ENCODE data around the gene HBE1.

HBE1 gene

GRCh38 chr11:5272395-5273017 is 2.8 kb upstream of the HBE1 start:
- H4K8ac ChIP-seq (ENCODE audit: low read depth, low read length), result no peak overlapping the region
- H3K79me2 ChIP-seq (ENCODE audit: control insufficient read depth, insufficient read depth, low read length), result no peaks in the 10 kb centered on the region
- no peak overlapping the region for H2AK5ac ChIP-seq (ENCODE audit: low read length)
- no CpG with 5 or more reads among the region's 4 CpGs for WGBS (ENCODE audit: extremely low coverage, insufficient coverage, low lambda C conversion rate)
- no peak overlapping the region for H3K9ac ChIP-seq (ENCODE audit: low read length)
- H3K4me2 ChIP-seq (ENCODE audit: low read length), result no peak overlapping the region
- no peak overlapping the region for H3K18ac ChIP-seq (ENCODE audit: low read length)
- no peaks in the 10 kb centered on the region for H3K27me3 ChIP-seq (ENCODE audit: insufficient read depth, low read length, poor library complexity)
- H3K27ac ChIP-seq (ENCODE audit: low read depth, low read length), result no peak overlapping the region
- no peak overlapping the region for H2BK15ac ChIP-seq (replicated peaks; ENCODE audit: low read depth)
- H4K5ac ChIP-seq (ENCODE audit: low read length), result no peak overlapping the region
- H3K23ac ChIP-seq (ENCODE audit: low read length), result no peak overlapping the region
- no peak overlapping the region for H3K4me3 ChIP-seq (ENCODE audit: low read length)
- no peaks in the 10 kb centered on the region for H3K79me1 ChIP-seq (ENCODE audit: low read length)
- no peaks in the 10 kb centered on the region for H3K4me1 ChIP-seq (ENCODE audit: control insufficient read depth, low read depth, low read length)
- H2BK5ac ChIP-seq (ENCODE audit: low read length), result no peak overlapping the region
- no peak overlapping the region for H3K4ac ChIP-seq (ENCODE audit: low read depth, low read length)
- H3K56ac ChIP-seq (ENCODE audit: low read length), result no peak overlapping the region
- H2BK120ac ChIP-seq (ENCODE audit: low read depth, low read length), result no peak overlapping the region
- no peaks in the 10 kb centered on the region for H3K36me3 ChIP-seq (ENCODE audit: control insufficient read depth, insufficient read depth, low read length)
- DNase-seq, result no peak

GRCh38 chr11:5267033-5267563 is 2.6 kb downstream of the HBE1 start:
- WGBS (ENCODE audit: extremely low coverage, insufficient coverage, low lambda C conversion rate), result no CpG with 5 or more reads among the region's 2 CpGs
- DNase-seq, result no peak
- H3K9ac ChIP-seq (ENCODE audit: low read length), result no peak overlapping the region
- H3K79me2 ChIP-seq (ENCODE audit: control insufficient read depth, insufficient read depth, low read length), result no peaks in the 10 kb centered on the region
- H3K4me1 ChIP-seq (ENCODE audit: control insufficient read depth, low read depth, low read length), result no peaks in the 10 kb centered on the region
- no peak overlapping the region for H3K4ac ChIP-seq (ENCODE audit: low read depth, low read length)
- no peak overlapping the region for H2AK5ac ChIP-seq (ENCODE audit: low read length)
- no peak overlapping the region for H2BK120ac ChIP-seq (ENCODE audit: low read depth, low read length)
- no peaks in the 10 kb centered on the region for H3K36me3 ChIP-seq (ENCODE audit: control insufficient read depth, insufficient read depth, low read length)
- H3K18ac ChIP-seq (ENCODE audit: low read length), result no peak overlapping the region
- H3K27ac ChIP-seq (ENCODE audit: low read depth, low read length), result no peak overlapping the region
- no peak overlapping the region for H3K4me3 ChIP-seq (ENCODE audit: low read length)
- no peaks in the 10 kb centered on the region for H3K27me3 ChIP-seq (ENCODE audit: insufficient read depth, low read length, poor library complexity)
- no peak overlapping the region for H2BK5ac ChIP-seq (ENCODE audit: low read length)
- no peaks in the 10 kb centered on the region for H3K79me1 ChIP-seq (ENCODE audit: low read length)
- H3K56ac ChIP-seq (ENCODE audit: low read length), result no peak overlapping the region
- no peak overlapping the region for H4K5ac ChIP-seq (ENCODE audit: low read length)
- no peak overlapping the region for H3K4me2 ChIP-seq (ENCODE audit: low read length)
- H4K8ac ChIP-seq (ENCODE audit: low read depth, low read length), result no peak overlapping the region
- H2BK15ac ChIP-seq (replicated peaks; ENCODE audit: low read depth), result no peak overlapping the region
- H3K23ac ChIP-seq (ENCODE audit: low read length), result no peak overlapping the region

- no peak overlapping the region for H3K9ac ChIP-seq (ENCODE audit: low read length)
- no peak for DNase-seq
These were observed 3.1 kb downstream of the HBE1 start for GRCh38 chr11:5266609-5267008.

GRCh38 chr11:5265832-5266231 is 3.9 kb downstream of the HBE1 start:
- no peak overlapping the region for H2BK5ac ChIP-seq (ENCODE audit: low read length)
- no peak overlapping the region for H3K23ac ChIP-seq (ENCODE audit: low read length)
- WGBS (ENCODE audit: extremely low coverage, insufficient coverage, low lambda C conversion rate), result no CpG with 5 or more reads among the region's 2 CpGs
- no peak overlapping the region for H2AK5ac ChIP-seq (ENCODE audit: low read length)
- H3K27ac ChIP-seq (ENCODE audit: low read depth, low read length), result no peak overlapping the region
- H3K4me3 ChIP-seq (ENCODE audit: low read length), result no peak overlapping the region
- no peak overlapping the region for H4K5ac ChIP-seq (ENCODE audit: low read length)
- H2BK15ac ChIP-seq (replicated peaks; ENCODE audit: low read depth), result no peak overlapping the region
- no peak overlapping the region for H3K9ac ChIP-seq (ENCODE audit: low read length)
- no peak overlapping the region for H3K4me2 ChIP-seq (ENCODE audit: low read length)
- DNase-seq, result no peak
- no peak overlapping the region for H3K18ac ChIP-seq (ENCODE audit: low read length)
- H3K36me3 ChIP-seq (ENCODE audit: control insufficient read depth, insufficient read depth, low read length), result no peaks in the 10 kb centered on the region
- no peaks in the 10 kb centered on the region for H3K79me2 ChIP-seq (ENCODE audit: control insufficient read depth, insufficient read depth, low read length)
- H4K8ac ChIP-seq (ENCODE audit: low read depth, low read length), result no peak overlapping the region
- no peak overlapping the region for H2BK120ac ChIP-seq (ENCODE audit: low read depth, low read length)
- no peaks in the 10 kb centered on the region for H3K27me3 ChIP-seq (ENCODE audit: insufficient read depth, low read length, poor library complexity)
- H3K4ac ChIP-seq (ENCODE audit: low read depth, low read length), result no peak overlapping the region
- no peak overlapping the region for H3K56ac ChIP-seq (ENCODE audit: low read length)
- H3K4me1 ChIP-seq (ENCODE audit: control insufficient read depth, low read depth, low read length), result no peaks in the 10 kb centered on the region
- no peaks in the 10 kb centered on the region for H3K79me1 ChIP-seq (ENCODE audit: low read length)

More at GRCh38 chr11:5266609-5267008, 3.1 kb downstream of the HBE1 start:
- Histone ChIP-seq H2BK120ac (ENCODE audit: low read depth, low read length) (no peak overlapping the region), H3K4me3 (ENCODE audit: low read length) (no peak overlapping the region), H2BK5ac (ENCODE audit: low read length) (no peak overlapping the region), H2BK15ac (replicated peaks; ENCODE audit: low read depth) (no peak overlapping the region), H3K27me3 (ENCODE audit: insufficient read depth, low read length, poor library complexity) (no peaks in the 10 kb centered on the region), H2AK5ac (ENCODE audit: low read length) (no peak overlapping the region), H3K4me1 (ENCODE audit: control insufficient read depth, low read depth, low read length) (no peaks in the 10 kb centered on the region), H3K79me2 (ENCODE audit: control insufficient read depth, insufficient read depth, low read length) (no peaks in the 10 kb centered on the region), H4K5ac (ENCODE audit: low read length) (no peak overlapping the region), H3K27ac (ENCODE audit: low read depth, low read length) (no peak overlapping the region), H3K56ac (ENCODE audit: low read length) (no peak overlapping the region), H3K23ac (ENCODE audit: low read length) (no peak overlapping the region), H3K4me2 (ENCODE audit: low read length) (no peak overlapping the region), H3K36me3 (ENCODE audit: control insufficient read depth, insufficient read depth, low read length) (no peaks in the 10 kb centered on the region), H4K8ac (ENCODE audit: low read depth, low read length) (no peak overlapping the region), H3K18ac (ENCODE audit: low read length) (no peak overlapping the region), H3K79me1 (ENCODE audit: low read length) (no peaks in the 10 kb centered on the region), H3K4ac (ENCODE audit: low read depth, low read length) (no peak overlapping the region)

GRCh38 chr11:5258543-5259262 is 11.0 kb downstream of the HBE1 start:
- Histone ChIP-seq H3K9ac (ENCODE audit: low read length) (no peak overlapping the region), H3K79me2 (ENCODE audit: control insufficient read depth, insufficient read depth, low read length) (no peaks in the 10 kb centered on the region), H3K18ac (ENCODE audit: low read length) (peak overlapping the region; percentile 39), H3K4ac (ENCODE audit: low read depth, low read length) (no peak overlapping the region), H3K4me2 (ENCODE audit: low read length) (no peak overlapping the region), H4K5ac (ENCODE audit: low read length) (no peak overlapping the region), H4K8ac (ENCODE audit: low read depth, low read length) (no peak overlapping the region), H3K4me3 (ENCODE audit: low read length) (no peak overlapping the region), H3K27ac (ENCODE audit: low read depth, low read length) (no peak overlapping the region), H2BK5ac (ENCODE audit: low read length) (no peak overlapping the region), H2BK120ac (ENCODE audit: low read depth, low read length) (no peak overlapping the region), H2BK15ac (replicated peaks; ENCODE audit: low read depth) (no peak overlapping the region), H2AK5ac (ENCODE audit: low read length) (no peak overlapping the region), H3K27me3 (ENCODE audit: insufficient read depth, low read length, poor library complexity) (no peaks in the 10 kb centered on the region), H3K23ac (ENCODE audit: low read length) (no peak overlapping the region), H3K36me3 (ENCODE audit: control insufficient read depth, insufficient read depth, low read length) (no peaks in the 10 kb centered on the region), H3K56ac (ENCODE audit: low read length) (no peak overlapping the region), H3K79me1 (ENCODE audit: low read length) (no peaks in the 10 kb centered on the region), H3K4me1 (ENCODE audit: control insufficient read depth, low read depth, low read length) (no peaks in the 10 kb centered on the region)
- DNase-seq, result peak; percentile 72
- WGBS (ENCODE audit: extremely low coverage, insufficient coverage, low lambda C conversion rate), result no CpG with 5 or more reads among the region's 7 CpGs
